ENCODE results near the gene RXRG.

The RXRG gene

DNA sequence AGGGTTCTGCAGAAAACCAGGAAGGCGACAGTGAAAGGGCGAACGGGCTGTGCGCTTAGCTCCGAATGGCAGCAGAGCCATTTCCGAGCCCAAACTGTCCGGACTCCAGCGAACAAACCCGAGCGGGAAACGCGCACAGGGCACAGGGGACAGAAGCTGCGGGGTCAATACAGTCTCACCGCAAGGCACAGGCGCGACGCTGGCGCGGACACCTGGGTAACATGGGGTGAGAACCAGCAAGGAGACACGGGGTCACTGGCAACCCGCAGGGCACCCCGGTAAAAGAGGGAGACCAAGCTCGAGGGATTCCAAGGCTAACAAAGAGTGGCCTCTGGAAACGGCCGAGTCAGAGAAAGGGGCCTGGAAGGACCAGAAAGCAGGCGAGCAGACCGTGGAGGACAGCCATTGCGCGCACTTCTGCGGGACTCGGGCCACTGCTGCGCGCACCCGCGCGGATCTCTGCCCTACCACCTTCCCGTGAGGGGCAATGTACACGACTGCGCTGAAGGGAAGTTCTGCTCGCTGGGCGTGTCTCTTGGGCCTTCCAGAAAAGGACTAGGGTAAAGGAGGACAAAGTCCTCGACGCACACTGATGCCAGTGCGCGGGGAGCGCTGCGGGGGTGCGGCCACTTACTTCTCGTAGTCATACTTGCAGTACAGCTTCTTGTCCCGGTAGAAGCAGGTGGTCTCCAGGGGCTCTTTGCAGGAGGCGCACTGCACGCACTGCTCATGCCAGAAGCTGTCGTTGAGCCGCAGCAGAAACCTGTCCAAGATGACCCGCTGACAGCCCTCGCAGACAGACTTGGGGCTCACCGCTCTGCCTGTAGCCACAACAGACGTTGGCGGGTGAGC, 92.3 kb downstream of the RXRG start:
- DNase-seq (ENCODE audit: insufficient read length, low spot score) (no peak), FAIRE-seq (no peak)
- TF ChIP-seq POLR2A (IDR thresholded peaks at IDR 0.05; ENCODE audit: low read depth, low read length) (no peak), TAF1 (IDR thresholded peaks at IDR 0.05; ENCODE audit: low read depth, low read length) (no peak), POU2F2 (IDR thresholded peaks at IDR 0.05; ENCODE audit: low read depth, low read length) (no peak), PAX5 (IDR thresholded peaks at IDR 0.05; ENCODE audit: insufficient read depth, low read length, severe bottlenecking) (no peak), POLR2AphosphoS5 (IDR thresholded peaks at IDR 0.05; ENCODE audit: low read depth, low read length) (no peak), SPI1 (IDR thresholded peaks at IDR 0.05; ENCODE audit: low read depth, low read length) (no peak)

DNA sequence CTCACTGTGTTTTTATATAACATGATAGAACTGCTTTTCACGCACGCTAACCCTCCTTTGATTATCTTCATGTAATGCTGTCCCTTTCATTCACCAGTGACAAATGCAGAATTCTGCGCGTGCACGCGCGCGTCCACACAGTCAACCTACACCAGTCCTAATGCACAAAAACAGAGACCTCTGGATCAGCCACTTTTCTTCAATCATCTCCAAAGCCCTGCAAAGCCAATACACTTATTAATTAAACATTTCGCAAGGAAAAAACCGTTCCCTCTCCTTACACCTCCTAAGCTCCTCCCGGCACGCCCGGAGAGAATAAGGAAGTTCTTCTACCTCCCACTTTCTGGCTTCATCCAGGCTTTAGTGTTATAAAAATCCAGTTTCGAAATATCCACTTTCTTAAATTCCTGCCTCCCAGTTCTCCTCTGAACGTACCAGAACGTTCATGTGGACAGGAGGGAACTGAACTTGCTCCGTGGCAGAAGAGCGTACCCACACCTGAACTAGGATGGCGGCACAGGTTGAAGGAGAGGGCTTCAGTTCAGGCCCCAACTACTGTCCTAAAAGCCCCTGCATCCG, 93.0 kb downstream of the RXRG start:
- FAIRE-seq (no peak), DNase-seq (ENCODE audit: insufficient read length, low spot score) (no peak)
- TF ChIP-seq TAF1 (IDR thresholded peaks at IDR 0.05; ENCODE audit: low read depth, low read length) (no peak), PAX5 (IDR thresholded peaks at IDR 0.05; ENCODE audit: insufficient read depth, low read length, severe bottlenecking) (no peak), POU2F2 (IDR thresholded peaks at IDR 0.05; ENCODE audit: low read depth, low read length) (no peak), POLR2AphosphoS5 (IDR thresholded peaks at IDR 0.05; ENCODE audit: low read depth, low read length) (no peak), SPI1 (IDR thresholded peaks at IDR 0.05; ENCODE audit: low read depth, low read length) (no peak), POLR2A (IDR thresholded peaks at IDR 0.05; ENCODE audit: low read depth, low read length) (no peak)
